ENCODE measurements around the gene NAA60. TPM values are rescaled to one million over a fixed set of nuclear protein-coding genes. Genes with fewer than 3 reads are reported as not detected.

NAA60 gene
- total and polyA plus RNA-seq, 8 donors = 25.3 to 155 (median 54.9) TPM

- intact Hi-C loops (cut with DNase I; ENCODE audit: low total_unique reads) = no loop called here
- H3K27ac ChIP-seq = no peak overlapping the region
- H3K9me3 ChIP-seq = no peaks in the 10 kb centered on the region
- no peak overlapping the region for H3K4me3 ChIP-seq
- WGBS, 5 donors = 34 to 49% (median 44%) methylated on average over 14 to 17 of the region's 17 CpGs
- no peak for TF ChIP-seq EP300 (IDR thresholded peaks at IDR 0.05)
- TF ChIP-seq CTCF (IDR thresholded peaks at IDR 0.05) = no peak
- peaks cover 8 to 22% (median 22%) of the 10 kb centered on the region in 4 donors for H3K36me3 ChIP-seq
- DNase-seq = peak in 1 of 2 donors; percentile 57
- peaks cover 0 to 12% (median 8%) of the 10 kb centered on the region in 4 donors for H3K4me1 ChIP-seq
- H3K27me3 ChIP-seq = no peaks in the 10 kb centered on the region
These were observed 47.6 kb downstream of the NAA60 start for GRCh38 chr16:3490911-3491629.

GRCh38 chr16:3492356-3492755 is 48.9 kb downstream of the NAA60 start:
- Histone ChIP-seq H3K36me3 (peaks cover 0 to 10% (median 9%) of the 10 kb centered on the region in 4 donors), H3K27me3 (no peaks in the 10 kb centered on the region), H3K9me3 (no peaks in the 10 kb centered on the region), H3K27ac (no peak overlapping the region), H3K4me1 (peaks cover 0 to 12% (median 8%) of the 10 kb centered on the region in 4 donors), H3K4me3 (no peak overlapping the region)
- intact Hi-C loops (cut with DNase I; ENCODE audit: low total_unique reads) = no loop called here
- WGBS, 5 donors = 76 to 92% (median 84%) methylated on average over 4 to 10 of the region's 10 CpGs
- TF ChIP-seq POLR2A (IDR thresholded peaks at IDR 0.05) = no peak
- no peak for TF ChIP-seq EP300 (IDR thresholded peaks at IDR 0.05)
- TF ChIP-seq CTCF (IDR thresholded peaks at IDR 0.05) = no peak
- no peak for TF ChIP-seq POLR2AphosphoS5 (IDR thresholded peaks at IDR 0.05)
- no peak for DNase-seq

- intact Hi-C loops (cut with DNase I; ENCODE audit: low total_unique reads) = no loop called here
These were observed 51.0 kb downstream of the NAA60 start for GRCh38 chr16:3494386-3494973.

GRCh38 chr16:3495176-3495575 is 51.7 kb downstream of the NAA60 start, which contains the start of gene C16orf90:
TSS of gene C16orf90 (minus strand) at chr16:3495489. CDS start at chr16:3495421, 68 bp downstream.
- Histone ChIP-seq H3K27ac (no peak within 1 kb of the TSS), H3K9me3 (no peaks in the 10 kb centered on the region), H3K4me3 (no peak within 1 kb of the TSS), H3K4me1 (peaks cover 4 to 17% (median 10%) of the 10 kb centered on the region in 4 donors), H3K27me3 (no peaks in the 10 kb centered on the region), H3K36me3 (no peaks in the 10 kb centered on the region)
- intact Hi-C loops (cut with DNase I; ENCODE audit: low total_unique reads) = no loop called here
- TF ChIP-seq EP300 (IDR thresholded peaks at IDR 0.05) = no peak
- 79 to 92% (median 81%) methylated on average over 3 of the region's 3 CpGs for WGBS, 5 donors
- no peak for DNase-seq

More at GRCh38 chr16:3494386-3494973, 51.0 kb downstream of the NAA60 start:
- DNase-seq = no peak
- 91 to 97% (median 93%) methylated on average over 7 to 16 of the region's 16 CpGs for WGBS, 5 donors
- TF ChIP-seq CTCF (IDR thresholded peaks at IDR 0.05) (no peak), POLR2A (IDR thresholded peaks at IDR 0.05) (no peak), EP300 (IDR thresholded peaks at IDR 0.05) (no peak), POLR2AphosphoS5 (IDR thresholded peaks at IDR 0.05) (no peak)
- Histone ChIP-seq H3K36me3 (no peaks in the 10 kb centered on the region), H3K27ac (no peak overlapping the region), H3K9me3 (no peaks in the 10 kb centered on the region), H3K4me1 (peaks cover 0 to 12% (median 8%) of the 10 kb centered on the region in 4 donors), H3K4me3 (no peak overlapping the region), H3K27me3 (no peaks in the 10 kb centered on the region)

- TF ChIP-seq POLR2AphosphoS5 (IDR thresholded peaks at IDR 0.05) (no peak), POLR2A (IDR thresholded peaks at IDR 0.05) (no peak), EP300 (IDR thresholded peaks at IDR 0.05) (no peak), CTCF (IDR thresholded peaks at IDR 0.05) (no peak)
- Histone ChIP-seq H3K4me1 (peaks cover 1 to 20% (median 16%) of the 10 kb centered on the region in 4 donors), H3K4me3 (no peak overlapping the region), H3K9me3 (no peaks in the 10 kb centered on the region), H3K27me3 (no peaks in the 10 kb centered on the region), H3K36me3 (no peaks in the 10 kb centered on the region), H3K27ac (no peak overlapping the region)
- intact Hi-C loops (cut with DNase I; ENCODE audit: low total_unique reads) = no loop called here
- WGBS, 5 donors = 92 to 96% (median 95%) methylated on average over 30 of the region's 30 CpGs
- DNase-seq = no peak
These were observed 52.9 kb downstream of the NAA60 start for GRCh38 chr16:3496386-3496785.

Data from stomach (tissue), 9 donors.